Effector memory CD4-positive, alpha-beta T cell (primary cell): ENCODE measurements around the gene C19orf47.
"Not testable (repeated sequence)": the region's sequence is repeated elsewhere in the genome, so short reads cannot be mapped to it uniquely, and the experiment has no call there.

Experiments
- DNase-seq, 3 donors: peaks; one replicate each; pipeline ENCODE4 v3.0.0-alpha.2; 2020
- H3K27ac ChIP-seq: 2 replicates; pipeline ENCODE4 v1.7.0; 2013; ENCODE audit warnings: mild to moderate bottlenecking, low read length, moderate library complexity; ENCODE audit not compliant: insufficient read depth, poor library complexity, severe bottlenecking
- H3K27me3 ChIP-seq: replicated peaks from 2 replicates; pipeline ENCODE4 v1.7.0; 2013; ENCODE audit warnings: mild to moderate bottlenecking, low read length; ENCODE audit not compliant: insufficient read depth, control insufficient read depth, poor library complexity, severe bottlenecking
- H3K36me3 ChIP-seq: 2 replicates; pipeline ENCODE4 v1.7.0; 2013; ENCODE audit warnings: mild to moderate bottlenecking, low read length, moderate library complexity; ENCODE audit not compliant: control insufficient read depth, insufficient read depth
- H3K4me1 ChIP-seq: 2 replicates; pipeline ENCODE4 v1.7.0; 2013; ENCODE audit warnings: low read length, mild to moderate bottlenecking; ENCODE audit not compliant: control insufficient read depth, insufficient read depth, poor library complexity, severe bottlenecking
- H3K4me3 ChIP-seq: 2 replicates; pipeline ENCODE4 v1.7.0; 2013; ENCODE audit warnings: low read length, low read depth, mild to moderate bottlenecking; ENCODE audit not compliant: insufficient read depth, poor library complexity, severe bottlenecking
- H3K9me3 ChIP-seq: 2 replicates; pipeline ENCODE4 v1.7.0; 2013; ENCODE audit warnings: mild to moderate bottlenecking, low read length, moderate library complexity; ENCODE audit not compliant: control insufficient read depth

The C19orf47 gene

GRCh38 chr19:40335101-40335500 is 13.1 kb downstream of the C19orf47 start:
- H3K27ac ChIP-seq = no peak overlapping the region
- DNase-seq = no peak
- peaks cover 33% of the 10 kb centered on the region for H3K36me3 ChIP-seq
- no peaks in the 10 kb centered on the region for H3K9me3 ChIP-seq
- no peak overlapping the region for H3K4me3 ChIP-seq
- H3K4me1 ChIP-seq = no peaks in the 10 kb centered on the region
- no peaks in the 10 kb centered on the region for H3K27me3 ChIP-seq

DNA sequence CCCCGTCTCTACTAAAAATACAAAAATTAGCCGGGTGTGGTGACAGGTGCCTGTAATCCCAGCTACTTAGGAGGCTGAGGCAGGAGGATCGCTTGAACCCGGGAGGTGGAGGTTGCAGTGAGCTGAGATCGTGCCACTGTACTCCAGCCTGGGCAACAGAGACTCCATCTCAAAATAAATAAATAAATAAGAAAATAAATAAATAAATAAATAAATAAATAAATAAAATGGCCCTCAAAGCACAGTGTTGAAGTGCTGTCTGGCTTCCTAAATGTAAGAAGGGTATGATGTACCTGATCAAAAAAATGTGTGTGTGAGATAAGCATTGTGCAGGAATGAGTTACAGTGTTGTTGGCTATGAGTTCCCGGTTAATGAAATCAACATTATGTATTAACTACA is 15.1 kb downstream of the C19orf47 start:
- not testable (repeated sequence) for DNase-seq, H3K27ac ChIP-seq, H3K4me3 ChIP-seq, H3K27me3 ChIP-seq, H3K4me1 ChIP-seq, H3K9me3 ChIP-seq
- peaks cover 49% of the 10 kb centered on the region for H3K36me3 ChIP-seq

- DNase-seq = no peak
- H3K27ac ChIP-seq = no peak overlapping the region
- no peak overlapping the region for H3K4me3 ChIP-seq
- H3K4me1 ChIP-seq = no peaks in the 10 kb centered on the region
- no peaks in the 10 kb centered on the region for H3K27me3 ChIP-seq
- H3K9me3 ChIP-seq = no peaks in the 10 kb centered on the region
- peaks cover 50% of the 10 kb centered on the region for H3K36me3 ChIP-seq
Measured at GRCh38 chr19:40332669-40333068, 15.5 kb downstream of the C19orf47 start.

GRCh38 chr19:40331052-40331451 is 17.1 kb downstream of the C19orf47 start:
- H3K4me3 ChIP-seq = no peak overlapping the region
- no peak overlapping the region for H3K27ac ChIP-seq
- no peaks in the 10 kb centered on the region for H3K27me3 ChIP-seq
- no peaks in the 10 kb centered on the region for H3K9me3 ChIP-seq
- DNase-seq = no peak
- H3K4me1 ChIP-seq = no peaks in the 10 kb centered on the region
- peaks cover 55% of the 10 kb centered on the region for H3K36me3 ChIP-seq

DNA sequence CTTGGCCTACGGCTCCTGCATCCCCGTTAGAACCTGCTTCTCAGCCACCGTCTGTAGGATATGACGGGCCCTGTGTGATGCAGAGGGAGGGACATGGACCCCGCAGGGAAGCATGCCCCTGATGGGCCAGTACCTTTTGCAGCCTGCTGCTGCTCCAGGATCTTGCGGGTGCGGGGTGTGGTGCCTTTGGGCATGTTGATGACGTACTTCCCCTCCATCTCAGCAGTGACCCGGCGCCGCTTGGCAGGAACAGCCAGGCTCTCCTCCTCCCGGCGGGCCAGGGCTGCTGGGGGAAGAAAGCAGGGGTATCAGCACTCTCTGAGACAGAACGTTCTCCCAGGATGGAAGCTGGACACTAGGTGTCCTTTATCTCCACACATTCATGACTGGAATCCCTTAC is 22.0 kb downstream of the C19orf47 start:
- Histone ChIP-seq H3K4me1 (no peaks in the 10 kb centered on the region), H3K36me3 (peaks cover 77% of the 10 kb centered on the region), H3K27ac (no peak overlapping the region), H3K27me3 (no peaks in the 10 kb centered on the region), H3K4me3 (no peak overlapping the region), H3K9me3 (no peaks in the 10 kb centered on the region)
- no peak for DNase-seq

- H3K9me3 ChIP-seq = no peaks in the 10 kb centered on the region
- H3K4me1 ChIP-seq = no peaks in the 10 kb centered on the region
- DNase-seq = no peak
- H3K36me3 ChIP-seq = peaks cover 67% of the 10 kb centered on the region
- no peak overlapping the region for H3K27ac ChIP-seq
- no peak overlapping the region for H3K4me3 ChIP-seq
- no peaks in the 10 kb centered on the region for H3K27me3 ChIP-seq
Measured at GRCh38 chr19:40323705-40324104, 24.5 kb downstream of the C19orf47 start.

GRCh38 chr19:40322951-40323615 is 25.1 kb downstream of the C19orf47 start:
- Histone ChIP-seq H3K27me3 (no peaks in the 10 kb centered on the region), H3K27ac (no peak overlapping the region), H3K9me3 (no peaks in the 10 kb centered on the region), H3K36me3 (peaks cover 65% of the 10 kb centered on the region), H3K4me1 (no peaks in the 10 kb centered on the region), H3K4me3 (no peak overlapping the region)
- no peak for DNase-seq

- Histone ChIP-seq H3K4me3 (no peak overlapping the region), H3K36me3 (peaks cover 65% of the 10 kb centered on the region), H3K4me1 (no peaks in the 10 kb centered on the region), H3K9me3 (no peaks in the 10 kb centered on the region), H3K27me3 (no peaks in the 10 kb centered on the region), H3K27ac (no peak overlapping the region)
- no peak for DNase-seq
Measured at GRCh38 chr19:40322271-40322610, 26.0 kb downstream of the C19orf47 start.

- no peaks in the 10 kb centered on the region for H3K27me3 ChIP-seq
- no peaks in the 10 kb centered on the region for H3K4me1 ChIP-seq
- no peak for DNase-seq
- H3K36me3 ChIP-seq = peaks cover 65% of the 10 kb centered on the region
- H3K27ac ChIP-seq = no peak overlapping the region
- no peak overlapping the region for H3K4me3 ChIP-seq
- H3K9me3 ChIP-seq = no peaks in the 10 kb centered on the region
Measured at GRCh38 chr19:40321566-40322270, 26.5 kb downstream of the C19orf47 start.

DNA sequence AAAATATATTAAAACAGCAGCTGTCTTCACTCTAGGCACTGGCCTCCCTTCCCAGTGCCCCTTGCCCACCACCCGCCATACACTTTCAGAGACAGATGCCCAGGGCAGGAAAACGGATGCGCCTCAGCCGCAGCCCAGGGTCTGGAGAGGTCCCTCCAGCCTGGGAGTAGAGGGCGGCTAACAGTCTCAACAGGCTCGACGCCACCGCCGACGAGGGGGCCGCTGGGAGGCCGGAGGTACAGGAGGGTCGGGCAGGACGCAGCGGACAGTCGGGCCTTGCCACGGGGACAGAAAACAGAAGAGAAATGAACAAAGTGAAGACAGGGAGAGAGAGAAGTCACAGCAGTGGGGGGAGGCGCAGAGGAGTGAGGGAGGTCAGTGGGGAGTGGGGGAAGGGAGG is 27.1 kb downstream of the C19orf47 start:
- Histone ChIP-seq H3K4me1 (no peaks in the 10 kb centered on the region), H3K36me3 (peaks cover 59% of the 10 kb centered on the region), H3K9me3 (no peaks in the 10 kb centered on the region), H3K4me3 (no peak overlapping the region), H3K27me3 (no peaks in the 10 kb centered on the region), H3K27ac (no peak overlapping the region)
- DNase-seq = no peak
